Measurements from ENCODE around the gene TMEM175.
"Not testable (repeated sequence)": the region's sequence is repeated elsewhere in the genome, so short reads cannot be mapped to it uniquely, and the experiment has no call there.

Gene TMEM175

DNA sequence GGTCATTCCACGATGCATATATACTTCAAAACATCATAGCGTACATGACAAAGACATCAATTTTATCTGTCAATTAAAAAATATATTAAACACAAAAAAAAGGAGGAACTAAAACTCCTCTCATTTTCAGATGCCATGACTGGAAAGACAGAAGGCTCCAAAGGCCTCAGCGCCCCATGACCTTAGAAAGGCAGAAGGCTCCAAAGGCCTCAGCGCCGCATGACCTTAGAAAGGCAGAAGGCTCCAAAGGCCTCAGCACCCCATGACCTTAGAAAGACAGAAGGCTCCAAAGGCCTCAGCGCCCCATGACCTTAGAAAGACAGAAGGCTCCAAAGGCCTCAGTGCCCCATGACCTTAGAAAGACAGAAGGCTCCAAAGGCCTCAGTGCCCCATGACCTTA is 13.7 kb upstream of the TMEM175 start:
- not testable (repeated sequence) for DNase-seq

DNA sequence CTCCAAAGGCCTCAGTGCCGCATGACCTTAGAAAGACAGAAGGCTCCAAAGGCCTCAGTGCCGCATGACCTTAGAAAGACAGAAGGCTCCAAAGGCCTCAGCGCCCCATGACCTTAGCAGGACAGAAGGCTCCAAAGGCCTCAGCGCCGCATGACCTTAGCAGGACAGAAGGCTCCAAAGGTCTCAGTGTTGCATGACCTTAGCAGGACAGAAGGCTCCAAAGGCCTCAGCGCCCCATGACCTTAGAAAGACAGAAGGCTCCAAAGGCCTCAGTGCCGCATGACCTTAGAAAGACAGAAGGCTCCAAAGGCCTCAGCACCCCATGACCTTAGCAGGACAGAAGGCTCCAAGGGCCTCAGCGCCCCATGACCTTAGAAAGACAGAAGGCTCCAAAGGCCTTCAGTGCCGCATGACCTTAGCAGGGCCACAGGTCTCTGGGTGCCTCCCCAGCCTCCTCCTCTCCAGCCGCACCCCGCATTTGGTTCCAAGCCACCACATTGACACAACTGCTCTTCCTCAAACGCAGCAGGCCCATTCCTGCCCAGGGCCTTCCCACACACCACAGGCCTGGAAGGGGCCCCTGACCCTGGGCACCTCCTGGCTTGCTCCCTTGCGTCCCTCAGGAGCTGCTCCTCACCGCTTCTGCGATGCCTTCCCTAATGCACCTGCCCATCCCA is 13.1 kb upstream of the TMEM175 start:
- DNase-seq: not testable (repeated sequence)

DNA sequence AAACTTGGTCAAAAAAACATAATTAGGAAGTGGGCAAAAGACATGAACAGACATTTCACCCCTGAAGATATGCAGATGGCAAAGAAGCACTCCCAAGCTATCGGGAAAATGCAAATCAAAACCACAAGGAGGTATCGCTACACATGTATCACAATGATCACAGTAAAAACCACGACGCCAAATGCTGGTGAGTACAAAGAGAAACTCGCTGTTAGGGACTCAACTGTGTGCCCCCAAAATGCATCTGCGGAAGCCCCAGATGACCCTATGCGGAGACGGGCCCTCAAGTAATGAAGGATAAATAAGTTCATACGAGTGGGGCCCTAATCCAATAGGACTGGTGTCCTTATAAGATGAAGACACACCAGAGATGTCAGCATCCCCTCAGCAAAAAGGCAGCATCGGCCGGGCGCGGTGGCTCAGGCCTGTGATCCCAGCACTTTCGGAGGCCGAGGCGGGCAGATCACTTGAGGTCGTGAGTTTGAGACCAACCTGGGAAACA is 10.4 kb upstream of the TMEM175 start:
- no peak for DNase-seq

DNA sequence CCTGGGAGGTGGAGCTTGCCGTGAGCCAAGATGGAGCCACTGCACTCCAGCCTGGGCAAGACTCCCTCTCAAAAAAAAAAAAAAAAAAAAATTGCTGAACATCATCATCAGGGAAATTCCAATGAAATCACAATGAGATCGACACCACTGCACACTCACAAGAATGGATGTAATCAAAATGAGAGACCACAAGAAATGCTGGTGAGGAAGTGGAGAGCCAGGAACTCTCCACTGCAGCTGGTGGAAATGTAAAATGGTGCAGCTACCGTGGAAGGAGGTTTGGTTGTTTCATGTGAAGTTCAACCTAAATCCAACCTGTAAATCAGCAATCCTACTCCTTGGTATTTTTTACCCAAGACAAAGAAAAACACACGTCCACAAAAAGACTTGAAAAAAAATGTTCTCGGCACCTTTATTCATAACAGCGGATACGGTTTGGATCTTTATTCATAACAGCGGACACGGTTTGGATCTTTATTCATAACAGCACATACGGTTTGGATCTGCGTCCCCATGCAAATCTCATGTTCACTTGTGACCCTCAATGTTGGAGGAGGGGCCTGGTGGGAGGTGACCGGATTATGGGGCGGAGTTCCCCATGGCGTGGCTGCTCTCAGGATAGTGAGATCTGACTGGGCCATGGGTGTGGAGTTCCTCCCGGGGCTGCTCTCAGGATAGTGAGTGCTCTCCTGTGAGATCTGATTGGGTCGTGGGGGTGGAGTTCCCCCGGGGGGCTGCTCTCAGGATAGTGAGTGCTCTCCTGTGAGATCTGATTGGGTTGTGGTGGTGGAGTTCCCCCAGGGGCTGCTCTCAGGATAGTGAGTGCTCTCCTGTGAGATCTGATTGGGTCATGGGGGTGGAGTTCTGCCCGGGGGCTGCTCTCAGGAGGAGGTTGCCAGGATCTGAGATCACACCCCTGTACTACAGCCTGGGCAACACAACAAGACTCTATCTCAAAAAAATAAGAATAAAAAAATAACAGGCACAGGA is 7.9 kb upstream of the TMEM175 start:
- no peak for DNase-seq

DNA sequence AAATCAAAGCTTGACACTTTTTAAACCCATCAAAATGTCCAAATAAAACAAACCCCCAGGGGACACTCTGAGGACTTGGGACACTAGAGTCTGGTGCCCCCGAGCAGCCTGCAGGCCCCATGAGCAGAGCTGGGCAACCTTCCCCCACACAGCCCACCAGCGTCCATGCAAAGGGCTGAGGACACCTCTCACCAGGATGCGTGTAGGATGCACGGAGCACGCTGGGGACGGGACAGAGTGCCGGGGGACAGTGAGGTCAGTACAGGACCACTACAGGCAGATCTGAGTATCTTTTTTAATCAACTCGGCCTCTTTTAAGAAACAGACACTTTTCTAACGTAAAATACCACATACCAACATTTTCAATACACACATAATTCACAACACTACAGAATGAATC is 7.1 kb upstream of the TMEM175 start:
- no peak for DNase-seq

DNA sequence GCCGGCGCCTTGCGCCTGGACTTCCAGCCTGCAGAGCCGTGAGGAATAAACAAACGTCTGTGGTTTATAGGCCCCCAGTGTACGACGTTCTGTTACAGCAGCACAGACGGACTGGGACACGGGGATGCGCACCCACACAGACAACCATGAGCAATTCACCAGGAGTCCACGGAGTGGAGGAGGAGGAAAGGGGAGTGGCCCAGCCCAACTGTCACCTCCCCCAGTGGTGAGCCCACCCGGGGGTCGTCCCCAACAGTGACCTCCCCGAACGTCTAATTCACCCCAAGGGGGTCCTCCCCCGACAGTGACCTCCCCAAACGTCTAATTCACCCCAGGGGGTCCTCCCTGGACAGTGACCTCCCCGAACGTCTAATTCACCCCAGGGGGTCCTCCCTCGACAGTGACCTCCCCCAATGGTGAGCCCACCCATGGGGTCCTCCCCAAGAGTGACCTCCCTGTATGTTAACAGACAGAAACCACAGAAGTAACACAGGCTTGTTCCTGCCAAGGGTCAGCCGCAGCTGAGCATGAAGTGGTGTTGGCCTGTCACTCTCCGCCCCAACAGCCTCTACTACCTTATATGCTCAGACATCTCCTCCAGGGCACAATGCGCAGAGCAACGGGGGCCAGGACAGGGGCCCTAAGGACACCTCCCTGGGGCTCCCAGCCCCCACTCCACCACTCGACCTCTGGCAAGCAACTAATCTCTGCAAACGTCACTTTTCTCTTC is 6.3 kb upstream of the TMEM175 start:
- no peak for DNase-seq

DNA sequence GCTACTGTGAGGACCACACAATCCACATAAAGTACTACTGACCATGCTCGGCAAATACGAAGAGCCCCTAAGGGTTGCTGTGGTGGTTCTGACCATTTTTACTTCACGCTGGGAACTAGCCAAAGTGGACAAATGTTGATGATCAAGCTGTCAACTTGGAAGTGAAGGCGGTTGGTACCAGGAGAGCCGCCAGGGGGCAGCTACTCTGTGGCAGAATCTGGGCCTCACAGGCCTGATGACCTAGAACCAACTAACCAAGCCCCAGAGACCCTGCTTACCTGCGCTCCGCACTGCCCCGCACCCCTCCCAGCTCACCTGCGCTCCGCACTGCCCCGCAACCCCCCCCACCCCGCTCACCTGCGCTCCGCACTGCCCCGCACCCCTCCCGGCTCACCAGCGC is 5.7 kb upstream of the TMEM175 start:
- DNase-seq: no peak

DNA sequence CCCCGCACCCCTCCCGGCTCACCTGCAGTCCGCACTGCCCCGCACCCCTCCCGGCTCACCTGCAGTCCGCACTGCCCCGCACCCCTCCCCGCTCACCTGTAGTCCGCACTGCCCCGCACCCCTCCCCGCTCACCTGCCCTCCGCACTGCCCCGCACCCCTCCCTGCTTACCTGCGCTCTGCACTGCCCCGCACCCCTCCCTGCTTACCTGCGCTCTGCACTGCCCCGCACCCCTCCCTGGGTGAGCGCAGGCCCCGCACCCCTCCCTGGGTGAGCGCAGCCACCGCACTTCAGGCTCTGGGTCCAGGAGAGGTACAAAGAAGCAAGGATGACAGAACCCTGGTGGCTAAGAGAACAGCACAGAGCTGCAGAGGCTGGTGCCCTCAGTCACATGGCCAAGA is 4.7 kb upstream of the TMEM175 start:
- not testable (repeated sequence) for DNase-seq

DNA sequence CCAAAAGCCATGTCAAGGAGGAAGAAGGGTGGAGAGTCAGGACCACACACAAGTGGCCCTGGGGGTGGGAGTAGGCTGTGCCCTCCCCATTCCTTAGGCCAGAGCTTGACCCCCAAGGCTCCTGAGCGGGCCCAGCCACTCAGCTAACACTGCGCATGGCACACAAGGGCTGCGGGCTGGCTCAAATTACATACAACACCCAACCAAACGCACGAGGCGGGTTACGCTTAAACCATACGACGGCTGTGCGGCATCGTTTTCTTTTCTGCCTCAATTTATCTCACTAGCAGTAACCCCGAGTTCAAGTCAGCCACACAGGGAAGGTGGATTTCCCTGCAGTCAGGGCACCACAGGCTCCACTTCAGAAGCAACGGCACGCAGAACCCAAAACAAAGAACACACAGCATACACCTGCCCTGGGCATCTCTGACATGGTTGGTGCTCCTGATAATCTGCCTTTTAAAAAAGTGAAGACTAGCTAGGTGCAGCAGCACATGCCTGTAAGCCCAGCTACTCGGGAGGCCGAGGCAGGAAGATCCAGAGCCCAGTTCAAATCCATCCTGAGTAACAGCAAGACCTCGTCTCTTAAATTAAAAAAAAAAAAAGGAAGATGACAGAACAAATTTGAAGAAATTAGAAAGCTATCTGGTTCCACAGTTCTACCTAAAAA is 3.0 kb upstream of the TMEM175 start:
- no peak for DNase-seq

DNA sequence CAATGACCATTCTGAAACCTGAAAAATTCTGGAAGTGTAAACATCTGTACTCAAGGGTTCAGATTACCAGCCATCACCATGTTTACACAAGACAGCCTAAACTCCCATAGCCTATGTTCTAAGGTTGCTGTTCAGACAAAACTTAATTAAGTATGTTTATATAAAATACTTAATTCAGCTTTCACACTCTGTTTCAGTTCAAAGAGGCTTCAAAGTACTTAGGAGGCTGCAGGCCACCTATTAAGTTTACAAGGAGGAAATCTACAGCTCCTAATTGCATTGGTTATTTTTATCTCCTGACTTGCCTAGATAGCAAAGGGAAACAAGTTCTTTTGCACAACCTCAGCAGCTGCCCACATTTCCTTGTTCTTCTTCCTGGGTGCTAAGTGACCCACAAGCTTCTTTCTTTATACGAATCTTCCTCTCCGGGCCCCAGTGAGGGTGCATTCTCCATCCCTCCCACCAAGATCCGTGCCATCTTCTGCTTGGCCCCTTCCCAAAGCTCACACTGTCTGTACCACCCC is 2.2 kb upstream of the TMEM175 start:
- DNase-seq: no peak

DNA sequence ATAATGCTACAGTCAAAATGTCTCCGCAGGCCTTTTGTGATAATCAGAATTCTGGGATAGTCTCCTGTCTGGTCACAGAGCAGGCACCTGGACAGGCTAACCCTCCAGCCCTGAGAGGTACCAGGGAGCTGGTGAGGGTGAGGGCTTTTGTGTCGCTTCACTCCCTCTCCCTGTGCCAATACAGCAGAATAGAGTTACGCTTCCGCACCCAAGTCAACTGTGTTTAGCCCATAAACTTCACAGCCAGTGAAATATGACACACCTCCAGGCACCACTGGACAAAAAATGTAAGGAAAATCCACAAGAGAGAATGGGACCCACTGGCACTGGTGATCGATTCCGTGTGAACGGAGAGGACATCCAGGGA is 1.4 kb upstream of the TMEM175 start:
- no peak for DNase-seq

DNA sequence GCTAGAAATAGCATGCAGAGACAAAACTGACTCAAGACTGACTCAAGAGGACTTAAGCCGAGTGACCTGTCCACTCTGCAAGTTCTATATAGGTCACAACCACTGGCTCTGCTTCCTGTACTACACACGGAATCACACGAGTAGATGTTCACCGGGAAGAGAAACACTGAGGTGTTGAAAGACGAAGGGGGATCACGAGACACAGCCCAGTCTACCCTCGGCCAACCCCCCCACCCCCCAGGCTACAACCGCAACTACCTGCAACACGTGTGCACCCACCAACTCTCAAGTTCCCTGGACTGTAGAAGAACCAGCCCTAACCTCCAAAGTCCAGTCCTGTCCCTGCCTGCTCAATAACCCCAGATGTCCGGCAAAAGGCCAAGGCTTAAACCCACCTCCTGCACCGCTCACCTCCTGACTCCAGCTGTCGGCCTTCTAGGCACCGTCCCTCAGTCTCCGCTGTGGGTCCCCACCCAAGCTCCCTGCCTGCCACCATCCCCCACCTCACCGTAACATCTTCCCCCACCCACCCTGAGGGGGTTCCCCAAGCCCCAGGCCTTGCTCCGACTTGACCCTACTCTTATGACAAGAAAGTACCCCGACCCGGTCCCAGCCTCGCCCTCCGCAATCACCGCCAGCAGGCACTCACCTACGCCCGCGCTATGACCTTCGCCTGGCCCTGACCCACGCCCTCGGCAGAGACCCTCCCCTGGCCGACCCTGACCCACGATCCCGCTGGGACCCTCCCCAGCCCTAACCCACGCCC is 883 bp upstream of the TMEM175 start:
- DNase-seq: no peak

DNA sequence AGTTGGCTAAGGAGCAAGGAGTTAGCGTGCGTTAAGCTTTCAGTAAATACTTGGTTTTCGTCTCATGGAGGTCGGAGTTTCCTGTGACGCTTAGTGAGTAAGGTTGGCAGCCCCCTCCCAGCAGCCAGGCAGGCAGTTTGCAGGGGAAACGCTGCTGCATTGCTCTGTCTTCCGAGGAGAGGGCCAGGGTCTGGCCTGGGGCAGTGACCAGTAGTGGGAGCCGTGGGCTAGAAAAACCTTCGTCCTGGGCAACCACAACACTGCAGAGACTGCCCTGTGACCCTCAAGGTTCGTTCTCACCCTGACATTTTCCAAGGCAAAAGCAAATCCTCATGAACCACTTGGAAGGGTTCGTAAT is 432 bp downstream of the TMEM175 start:
- no peak for DNase-seq

DNA sequence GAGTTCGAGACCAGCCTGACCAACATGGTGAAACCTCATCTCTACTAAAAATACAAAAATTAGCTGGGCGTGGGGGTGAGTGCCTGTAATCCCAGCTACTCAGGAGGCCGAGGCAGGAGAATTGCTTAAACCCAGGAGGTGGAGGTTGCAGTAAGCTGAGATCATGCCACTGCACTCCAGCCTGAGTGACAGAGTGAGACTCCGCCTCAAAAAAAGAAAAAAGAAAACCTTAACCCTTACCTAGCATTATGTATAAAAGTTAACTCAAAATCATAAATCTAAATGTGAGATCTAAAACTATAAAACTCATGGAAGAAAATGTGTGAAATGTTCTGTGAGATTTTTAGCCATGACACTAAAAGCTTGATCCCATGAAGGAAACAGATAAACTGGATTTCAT is 7.2 kb downstream of the TMEM175 start:
- not testable (repeated sequence) for DNase-seq

DNA sequence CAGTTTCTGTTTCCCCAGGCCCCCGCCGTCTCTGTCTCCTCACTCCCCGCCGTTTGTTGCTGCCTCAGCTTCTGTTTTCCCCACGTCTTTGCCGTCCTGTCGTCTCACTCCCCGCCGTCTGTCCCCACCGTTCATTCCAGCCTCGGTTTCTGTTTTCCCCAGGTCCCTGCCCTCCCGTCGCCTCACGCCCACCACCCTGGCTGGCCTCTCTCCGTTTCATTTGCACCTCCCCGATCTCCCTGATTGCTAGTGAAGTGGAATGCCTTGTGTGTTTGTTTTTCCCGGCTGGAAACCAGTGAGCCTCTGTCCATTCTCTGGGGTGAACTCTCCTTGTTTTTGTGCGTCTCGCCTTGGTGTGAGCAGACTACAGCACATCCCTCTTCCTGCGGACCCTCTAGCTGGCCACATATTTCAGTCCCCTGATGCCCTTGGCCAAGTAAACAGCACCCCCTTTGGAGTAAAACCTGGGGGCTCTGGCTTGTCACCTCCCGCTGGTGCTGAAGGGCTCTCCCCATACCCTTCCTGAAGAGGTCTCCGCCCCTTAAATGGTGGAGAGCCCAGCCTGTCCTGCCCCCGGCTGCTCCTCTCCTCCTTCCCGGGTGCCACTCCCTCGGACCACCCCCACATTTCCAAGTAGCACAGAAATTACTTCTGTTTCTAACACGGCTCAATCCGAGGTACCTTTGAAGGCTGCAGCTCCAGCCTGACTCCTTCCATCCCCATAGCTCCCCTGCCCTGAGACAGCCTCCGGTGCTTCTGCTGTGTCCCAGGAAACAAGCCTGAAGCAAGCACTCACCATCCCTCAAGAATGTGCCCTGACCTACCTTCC is 13.2 kb downstream of the TMEM175 start:
- DNase-seq: no peak

DNA sequence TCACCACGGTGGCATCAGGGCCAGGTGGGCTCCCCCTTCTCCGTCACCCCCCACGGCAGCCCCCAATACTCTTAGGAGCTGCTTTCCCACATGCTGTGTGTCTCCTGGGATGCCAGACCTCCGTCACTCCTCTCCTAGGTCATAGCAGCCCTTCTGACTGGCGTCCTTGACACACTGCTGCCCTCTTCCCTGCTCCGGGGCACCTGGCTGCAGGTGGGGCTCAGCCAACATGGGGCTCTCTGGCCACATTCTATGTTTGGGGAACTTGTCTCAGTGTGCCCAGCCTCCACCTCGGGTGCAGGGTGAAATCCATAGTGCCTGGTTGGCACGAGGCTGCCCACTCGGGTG is 13.8 kb downstream of the TMEM175 start:
- no peak for DNase-seq

DNA sequence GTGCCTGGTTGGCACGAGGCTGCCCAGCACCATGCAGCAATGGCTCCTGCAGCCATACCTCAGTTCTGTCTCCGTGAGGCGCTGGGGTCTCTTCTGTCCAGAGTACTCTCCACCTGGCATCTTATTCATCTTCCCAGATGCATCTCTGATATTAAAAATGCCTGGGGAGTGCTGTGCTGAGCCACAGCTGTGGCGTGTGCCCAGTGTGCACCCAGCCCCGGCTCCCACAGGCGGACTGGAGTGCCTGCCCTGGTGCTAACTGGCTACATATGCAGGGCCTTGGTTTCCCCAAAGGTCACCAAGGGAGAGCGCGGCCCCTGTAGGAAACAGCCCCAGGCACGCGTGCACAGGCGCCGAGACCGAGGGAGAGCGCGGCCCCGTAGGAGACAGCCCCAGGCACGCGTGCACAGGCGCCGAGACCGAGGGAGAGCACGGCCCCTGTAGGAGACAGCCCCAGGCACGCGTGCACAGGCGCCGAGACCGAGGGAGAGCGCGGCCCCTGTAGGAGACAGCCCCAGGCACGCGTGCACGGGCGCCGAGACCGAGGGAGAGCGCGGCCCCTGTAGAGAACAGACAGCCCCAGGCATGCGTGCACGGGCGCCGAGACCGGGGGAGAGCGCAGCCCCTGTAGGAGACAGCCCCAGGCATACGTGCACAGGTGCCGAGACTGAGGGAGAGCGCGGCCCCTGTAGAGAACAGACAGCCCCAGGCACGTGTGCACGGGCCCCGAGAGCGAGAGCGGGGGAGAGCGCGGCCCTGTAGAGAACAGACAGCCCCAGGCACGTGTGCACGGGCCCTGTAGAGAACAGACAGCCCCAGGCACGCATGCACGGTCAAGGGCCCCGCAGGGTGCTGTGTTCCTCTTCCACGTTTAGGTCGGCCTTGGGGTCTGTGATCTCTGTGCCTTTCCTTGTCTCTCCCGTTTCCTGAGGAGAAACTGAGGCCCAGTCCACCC is 14.5 kb downstream of the TMEM175 start:
- DNase-seq: no peak

DNA sequence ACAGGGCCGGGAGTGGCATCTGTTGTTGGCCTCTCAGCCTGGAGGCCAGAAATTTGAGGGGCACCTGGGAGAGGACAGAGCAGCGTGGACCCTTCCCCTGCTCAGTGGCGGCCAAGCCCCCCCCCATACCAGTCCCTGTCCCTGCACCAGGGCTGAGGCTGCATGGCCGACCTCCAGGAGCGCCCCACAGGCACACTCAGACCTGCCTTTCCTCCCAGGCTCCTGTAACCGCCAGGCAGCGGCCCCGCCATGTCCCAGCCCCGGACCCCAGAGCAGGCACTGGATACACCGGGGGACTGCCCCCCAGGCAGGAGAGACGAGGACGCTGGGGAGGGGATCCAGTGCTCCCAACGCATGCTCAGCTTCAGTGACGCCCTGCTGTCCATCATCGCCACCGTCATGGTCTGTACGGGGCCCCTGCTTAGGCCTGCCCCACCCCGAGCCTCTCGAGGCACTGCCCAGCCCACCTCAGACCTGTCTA is 15.3 kb downstream of the TMEM175 start:
- no peak for DNase-seq

DNA sequence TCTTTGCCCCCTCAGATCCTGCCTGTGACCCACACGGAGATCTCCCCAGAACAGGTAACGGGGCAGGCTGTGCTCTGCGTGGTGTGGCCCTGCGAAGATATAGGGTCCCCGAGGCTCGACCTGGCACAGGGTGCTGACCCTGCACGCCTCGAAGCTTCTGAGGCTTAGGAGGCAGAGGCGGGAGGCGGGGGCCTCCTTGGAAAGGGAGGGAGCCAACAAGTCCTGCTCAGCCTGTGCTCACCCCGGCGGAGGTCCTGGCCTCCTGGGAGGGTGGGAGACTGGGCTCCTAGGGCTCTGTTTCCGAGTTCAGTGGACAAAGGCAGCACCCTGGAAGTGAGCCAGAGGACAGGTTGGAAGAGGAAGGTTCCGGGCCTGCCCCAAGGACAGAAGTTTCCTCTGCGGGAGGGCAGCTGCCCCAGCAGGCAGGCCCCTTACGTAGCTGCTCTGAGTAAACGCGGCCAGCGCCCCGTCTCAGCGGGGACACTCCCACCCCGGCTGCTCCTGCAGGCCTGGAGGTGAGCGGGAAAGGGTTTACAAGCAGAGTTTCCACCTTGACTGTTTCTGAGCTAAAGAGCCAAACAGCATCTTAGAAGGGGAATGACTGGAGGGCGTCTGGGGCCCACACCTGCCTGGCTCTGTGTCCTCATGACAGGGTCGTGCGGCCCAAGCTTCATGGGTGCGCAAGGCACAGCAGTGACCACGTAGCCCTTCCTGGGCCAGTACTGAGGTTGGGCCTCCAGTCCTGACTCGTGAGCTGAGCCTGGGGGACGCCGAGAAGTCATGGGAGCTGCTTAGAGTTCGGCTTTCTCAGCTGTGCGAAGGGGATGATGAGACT is 16.1 kb downstream of the TMEM175 start:
- no peak for DNase-seq

Measured in NCI-H1092 treated with DMSO at 0.1 percent for 48 hours (cell line).